Renal pelvis (tissue), 4 donors: ENCODE results near the gene SHC3. TPM values are rescaled to one million over a fixed set of nuclear protein-coding genes. Genes with fewer than 3 reads are reported as not detected.

Experiments
- DNase-seq: peaks from one replicate; pipeline ENCODE4 v3.0.0-alpha.2; 2013
- polyA plus RNA-seq, 3 donors: library from polyadenylated mRNA; unstranded; fragments of 120-200 nt; gene quantifications; one replicate each; pipeline ENCODE4 v1.2.1, GENCODE V29; 2013; ENCODE audit not compliant: insufficient read length in 3 of 3

SHC3 gene
- polyA plus RNA-seq, 3 donors = 2.3 to 3.0 (median 2.4) TPM

DNA sequence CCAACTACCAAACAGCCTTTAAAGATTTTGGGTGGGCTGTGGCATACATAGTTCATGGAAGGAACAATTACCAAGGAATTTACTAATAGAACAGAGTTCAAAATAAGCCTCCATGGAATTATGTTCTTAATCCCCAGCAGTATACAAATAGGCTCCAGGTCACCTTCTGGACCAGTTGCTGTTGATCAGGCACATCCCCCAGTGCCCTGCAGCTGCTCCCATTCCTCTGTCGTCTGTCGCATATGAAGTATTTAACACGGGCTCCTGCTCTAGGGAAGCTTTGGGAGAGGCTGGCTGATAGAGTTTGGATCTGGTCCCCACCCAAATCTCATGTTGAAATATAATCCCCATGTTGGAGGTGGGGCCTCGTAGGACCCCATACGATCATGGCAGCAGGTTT lies 17.8 kb downstream of the SHC3 start:
- DNase-seq = no peak

DNA sequence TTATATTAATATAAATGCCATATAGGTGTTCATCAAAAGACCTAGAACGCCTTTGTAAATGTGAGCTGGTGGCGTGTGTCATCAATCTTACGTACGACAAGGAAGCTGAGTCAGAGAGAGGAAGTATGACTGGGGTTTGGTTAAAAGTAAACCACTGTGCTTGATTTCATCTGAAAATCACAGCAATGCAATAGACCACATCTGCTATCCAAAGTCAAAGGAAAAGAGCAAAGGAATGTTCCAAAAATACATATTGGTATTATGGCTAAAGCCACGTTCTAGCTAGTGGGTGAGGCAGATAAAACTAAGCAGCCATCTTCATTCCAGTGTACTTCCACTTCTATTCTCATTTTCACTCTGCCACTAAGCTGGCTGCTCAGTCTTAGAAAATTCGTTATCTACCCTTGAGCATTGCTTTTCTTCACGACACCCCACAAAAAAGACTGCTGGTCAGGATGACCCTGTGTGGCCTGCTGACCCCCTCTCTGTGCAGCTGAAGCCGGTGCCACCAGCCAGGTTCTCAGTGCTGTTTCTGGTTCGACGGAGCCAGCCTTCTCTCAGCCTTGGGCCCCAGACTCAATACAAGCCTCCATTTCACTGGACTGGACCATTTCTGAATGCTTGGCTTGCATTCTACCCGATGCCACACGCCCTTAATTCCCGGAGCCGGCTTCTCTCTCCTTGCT lies 23.8 kb downstream of the SHC3 start:
- DNase-seq = no peak

- DNase-seq = no peak
Observed at GRCh38 chr9:89154218-89154617, 24.4 kb downstream of the SHC3 start.

GRCh38 chr9:89153232-89154017 lies 25.2 kb downstream of the SHC3 start:
- DNase-seq = no peak

- DNase-seq = no peak
Observed at GRCh38 chr9:89149726-89150125, 28.9 kb downstream of the SHC3 start.

GRCh38 chr9:89145097-89145496 lies 33.5 kb downstream of the SHC3 start:
- DNase-seq = no peak

DNA sequence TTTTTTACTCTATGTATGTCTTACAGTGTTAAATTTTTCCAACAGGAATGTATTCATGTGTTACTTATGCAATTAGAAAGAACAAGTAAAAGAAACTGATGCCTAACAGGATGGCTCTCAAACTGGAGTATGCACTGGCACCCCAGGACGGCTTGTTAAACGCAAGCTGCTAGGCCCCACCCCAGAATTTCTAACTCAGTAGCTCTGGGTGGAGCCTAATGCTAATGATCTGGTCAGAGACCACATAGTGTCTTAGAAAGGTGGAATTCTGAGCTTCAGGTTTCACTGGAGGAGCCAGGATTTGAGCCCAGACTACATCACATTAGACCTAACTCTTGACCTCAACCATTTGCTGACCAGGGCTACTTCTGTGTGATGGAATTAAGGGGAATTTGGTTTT lies 34.4 kb downstream of the SHC3 start:
- no peak for DNase-seq

- DNase-seq = no peak
Observed at GRCh38 chr9:89143266-89143665, 35.4 kb downstream of the SHC3 start.

- DNase-seq = no peak
Observed at GRCh38 chr9:89139455-89139854, 39.2 kb downstream of the SHC3 start.

DNA sequence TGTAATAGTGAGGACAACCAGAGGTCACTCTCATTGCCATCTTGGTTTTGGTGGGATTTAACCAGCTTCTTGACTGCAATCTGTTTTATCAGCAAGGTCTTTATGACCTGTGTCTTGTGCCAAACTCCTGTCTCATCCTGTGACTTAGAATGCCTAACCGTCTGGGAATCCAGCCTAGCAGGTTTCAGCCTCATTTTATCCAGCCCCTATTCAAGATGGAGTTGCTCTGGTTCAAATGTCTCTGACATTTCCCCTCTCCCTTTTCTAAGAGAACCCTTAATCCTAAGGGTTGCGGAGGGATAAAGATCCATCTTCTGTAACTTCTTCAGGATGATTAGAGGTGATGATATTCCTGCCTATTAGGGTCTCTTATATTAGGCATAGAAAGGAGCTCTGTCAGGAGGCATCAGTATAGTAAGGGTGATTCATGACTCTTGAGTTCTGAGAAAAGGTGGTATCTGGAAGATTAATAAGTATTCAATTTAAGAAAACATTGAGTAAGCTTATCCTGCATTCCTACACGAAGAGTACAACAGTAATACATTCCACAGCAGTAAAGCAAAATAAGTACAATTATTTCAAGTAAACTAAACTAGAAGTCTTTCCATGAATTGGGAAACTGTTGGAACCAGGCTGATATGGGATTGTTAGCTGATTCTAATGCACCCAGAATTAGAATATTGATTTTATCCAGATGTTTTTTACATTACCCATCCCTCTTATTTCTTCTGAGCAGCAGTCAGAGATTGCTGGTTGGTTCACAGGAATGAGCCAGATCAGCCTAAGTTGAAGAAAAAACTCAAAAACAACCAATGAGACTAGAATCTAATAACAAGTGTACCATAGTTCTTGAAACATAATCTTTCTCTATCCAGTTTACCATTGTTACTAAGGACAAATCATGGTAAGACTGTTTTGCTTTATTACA lies 39.9 kb downstream of the SHC3 start:
- no peak for DNase-seq

- DNase-seq = no peak
Observed at GRCh38 chr9:89137542-89138462, 40.8 kb downstream of the SHC3 start.

- no peak for DNase-seq
Observed at GRCh38 chr9:89135591-89136166, 42.9 kb downstream of the SHC3 start.

DNA sequence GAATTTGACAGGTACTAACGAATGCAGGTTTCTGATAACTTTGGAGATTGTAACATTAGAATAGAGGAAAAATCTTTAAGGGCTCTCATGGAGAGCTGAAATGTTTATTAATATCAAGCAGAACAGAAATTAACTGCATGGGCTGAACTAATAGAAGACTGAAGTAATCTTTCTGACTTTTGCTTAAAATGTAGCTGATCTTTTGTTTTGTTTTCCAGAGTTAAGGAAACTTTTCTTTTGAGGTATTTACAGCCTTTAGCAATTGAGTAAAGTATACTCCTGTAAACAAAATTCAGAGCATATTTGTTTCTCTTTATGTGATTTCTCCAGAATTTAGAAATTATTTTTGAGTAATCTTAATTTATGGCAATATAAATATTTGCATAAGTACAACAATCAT lies 43.9 kb downstream of the SHC3 start:
- DNase-seq = no peak

- no peak for DNase-seq
Observed at GRCh38 chr9:89122949-89123348, 55.7 kb downstream of the SHC3 start.

DNA sequence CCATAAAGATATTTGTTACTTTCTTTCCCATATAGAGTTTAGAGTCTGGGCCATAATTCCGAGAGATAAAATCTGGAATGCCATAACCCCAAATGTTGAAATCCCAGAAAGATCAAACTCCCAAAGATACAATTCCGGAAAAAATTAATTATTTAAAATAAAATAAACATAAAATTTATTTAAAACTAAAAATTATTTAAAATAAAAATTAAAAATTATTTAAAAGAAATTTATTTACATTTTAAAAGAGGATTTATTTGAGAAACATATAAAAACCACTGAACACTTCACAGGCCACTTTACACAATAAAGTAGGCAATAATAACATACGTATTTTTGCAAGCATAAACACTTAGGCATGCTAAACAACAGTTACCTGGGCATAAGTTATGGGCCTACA lies 57.9 kb downstream of the SHC3 start:
- DNase-seq = no peak

- no peak for DNase-seq
Observed at GRCh38 chr9:89116805-89117192, 61.8 kb downstream of the SHC3 start.

- DNase-seq = no peak
Observed at GRCh38 chr9:89116064-89116804, 62.4 kb downstream of the SHC3 start.

DNA sequence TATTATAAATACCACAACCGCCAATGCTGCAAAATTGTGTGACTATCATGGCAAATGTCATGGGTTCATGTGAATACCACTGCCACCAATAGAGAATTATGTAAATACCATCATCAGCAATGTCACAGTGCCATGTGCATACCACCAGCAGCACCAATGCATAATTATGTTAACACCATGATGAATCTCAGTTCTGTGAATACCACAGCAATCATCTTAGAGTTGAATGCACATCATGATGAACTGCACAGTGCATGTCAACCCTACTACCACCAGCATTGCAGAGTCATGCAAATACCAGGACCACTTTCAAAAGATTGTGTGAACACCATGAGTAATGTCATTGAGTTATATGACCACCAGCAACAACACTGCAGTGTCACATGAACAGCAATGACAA lies 63.2 kb downstream of the SHC3 start:
- DNase-seq = no peak

GRCh38 chr9:89114741-89115140 lies 63.9 kb downstream of the SHC3 start:
- no peak for DNase-seq

DNA sequence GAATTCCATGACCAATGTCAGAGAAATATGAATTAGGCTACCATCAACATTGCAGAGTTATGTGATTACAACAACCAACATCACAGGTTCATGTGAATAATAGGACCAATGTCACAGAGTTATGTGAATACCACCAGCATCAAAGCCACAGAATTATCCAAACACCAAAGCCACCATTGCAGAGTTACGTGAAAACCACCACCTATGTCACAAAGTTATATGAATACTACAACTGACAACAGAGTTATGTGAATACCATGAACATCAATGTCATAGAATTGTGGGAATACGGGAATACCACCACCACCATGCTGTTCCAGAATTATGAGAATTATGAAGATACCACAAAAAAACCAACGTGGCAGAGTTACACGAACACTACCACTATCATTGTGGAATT lies 64.8 kb downstream of the SHC3 start:
- no peak for DNase-seq
